Neural cell (in vitro differentiated cells): ENCODE measurements around the gene ARHGAP9. TPM values are rescaled to one million over a fixed set of nuclear protein-coding genes. Genes with fewer than 3 reads are reported as not detected.

Experiments used
- H2AFZ ChIP-seq: fragments of 200-600, 300-800 bp; sonication (generic), shearing (Covaris generic); 2 replicates; pipeline ENCODE4 v1.6.0; 2014; ENCODE audit warnings: low read depth, mild to moderate bottlenecking, antibody characterized with exemption, low read length, moderate library complexity
- H3F3A ChIP-seq: fragments of 200-600 bp; shearing (Covaris generic); 2 replicates; pipeline ENCODE4 v1.6.1; 2016; ENCODE audit warnings: mild to moderate bottlenecking, moderate library complexity, mixed read lengths, antibody characterized with exemption, low read length; ENCODE audit not compliant: insufficient read depth, poor library complexity, severe bottlenecking
- H3K27ac ChIP-seq: fragments of 200-600, 300-800 bp; sonication (generic), shearing (Covaris generic); 2 replicates; pipeline ENCODE4 v1.5.1; 2014; ENCODE audit warnings: mild to moderate bottlenecking, low read length, moderate library complexity
- H3K27me3 ChIP-seq: fragments of 300-800, 200-600 bp; sonication (generic), shearing (Covaris generic); 2 replicates; pipeline ENCODE4 v1.6.0; 2014; ENCODE audit warnings: mild to moderate bottlenecking, low read depth, low read length, moderate library complexity; ENCODE audit not compliant: insufficient read depth
- H3K36me3 ChIP-seq: fragments of 300-800, 200-600 bp; sonication (generic), shearing (Covaris generic); 2 replicates; pipeline ENCODE4 v1.5.1; 2014; ENCODE audit warnings: mild to moderate bottlenecking, antibody characterized with exemption, low read length, moderate library complexity; ENCODE audit not compliant: insufficient read depth
- H3K4me2 ChIP-seq: fragments of 300-800, 200-600 bp; sonication (generic), shearing (Covaris generic); 2 replicates; pipeline ENCODE4 v1.6.0; 2014; ENCODE audit warnings: mild to moderate bottlenecking, low read length
- H3K4me3 ChIP-seq: fragments of 300-800, 200-600 bp; sonication (generic), shearing (Covaris generic); 2 replicates; pipeline ENCODE4 v1.5.1; 2014; ENCODE audit warnings: mild to moderate bottlenecking, low read length, moderate library complexity
- H3K79me2 ChIP-seq: fragments of 200-600 bp; shearing (Covaris generic); replicated peaks from 2 replicates; pipeline ENCODE4 v1.6.0; 2014; ENCODE audit warnings: mild to moderate bottlenecking, low read length, moderate library complexity; ENCODE audit not compliant: insufficient read depth
- H3K9ac ChIP-seq: fragments of 300-800, 200-600 bp; sonication (generic), shearing (Covaris generic); 2 replicates; pipeline ENCODE4 v1.6.1; 2016; ENCODE audit warnings: mild to moderate bottlenecking, low read length, mixed read lengths
- H3K9me2 ChIP-seq: fragments of 200-600 bp; shearing (Covaris generic); 2 replicates; pipeline ENCODE4 v1.6.1; 2016; ENCODE audit warnings: mild to moderate bottlenecking, low read length, mixed read lengths; ENCODE audit not compliant: insufficient read depth
- H3K9me3 ChIP-seq: fragments of 200-600, 300-800 bp; sonication (generic), shearing (Covaris generic); 2 replicates; pipeline ENCODE4 v1.6.1; 2016; ENCODE audit warnings: mild to moderate bottlenecking, mixed run types, low read length, moderate library complexity, mixed read lengths
- H4K20me1 ChIP-seq: fragments of 200-600 bp; shearing (Covaris generic); 2 replicates; pipeline ENCODE4 v1.6.1; 2016; ENCODE audit warnings: mild to moderate bottlenecking, mixed run types; ENCODE audit not compliant: insufficient read depth
- CTCF ChIP-seq: fragments of 450-650 bp; IDR thresholded peaks from 2 replicates; pipeline ENCODE4 v1.5.1; 2014; ENCODE audit warnings: antibody characterized with exemption, mild to moderate bottlenecking, moderate library complexity; ENCODE audit not compliant: poor library complexity, severe bottlenecking
- EP300 ChIP-seq: fragments of 450-650 bp; conservative IDR thresholded peaks from 2 replicates; pipeline ENCODE4 v1.6.1; 2014; ENCODE audit warnings: antibody characterized with exemption, mild to moderate bottlenecking, moderate library complexity; ENCODE audit not compliant: poor library complexity, severe bottlenecking
- EZH2 ChIP-seq: fragments of 200-600, 300-800 bp; shearing (Covaris generic), sonication (generic); IDR thresholded peaks from 2 replicates; pipeline ENCODE4 v1.6.1; 2014; ENCODE audit warnings: antibody characterized with exemption, low read length, borderline replicate concordance, mild to moderate bottlenecking; ENCODE audit not compliant: insufficient read depth, poor library complexity, severe bottlenecking
- MXI1 ChIP-seq: fragments of 450-650 bp; conservative IDR thresholded peaks from 2 replicates; pipeline ENCODE4 v1.6.1; 2014; ENCODE audit warnings: antibody characterized with exemption, mild to moderate bottlenecking; ENCODE audit not compliant: poor library complexity, severe bottlenecking
- POLR2AphosphoS5 ChIP-seq: IDR thresholded peaks from 2 replicates; pipeline ENCODE4 v1.6.1; 2012
- RAD21 ChIP-seq: fragments of 450-650 bp; conservative IDR thresholded peaks from 2 replicates; pipeline ENCODE4 v1.6.1; 2014; ENCODE audit warnings: antibody characterized with exemption, mild to moderate bottlenecking, moderate library complexity
- REST ChIP-seq: IDR thresholded peaks from 2 replicates; pipeline ENCODE4 v1.6.1; 2012; ENCODE audit warnings: borderline replicate concordance
- SMC3 ChIP-seq: fragments of 450-650 bp; conservative IDR thresholded peaks from 2 replicates; pipeline ENCODE4 v1.6.1; 2014; ENCODE audit warnings: antibody characterized with exemption, mild to moderate bottlenecking, moderate library complexity; ENCODE audit not compliant: poor library complexity
- TAF1 ChIP-seq: IDR thresholded peaks from 2 replicates; pipeline ENCODE4 v1.6.1; 2012; ENCODE audit warnings: low read depth
- polyA plus RNA-seq: library from polyadenylated mRNA; depleted of rRNA; stranded (reverse); fragments of >200 nt; gene quantifications from 2 replicates; pipeline ENCODE4 v1.2.3, GENCODE V29; 2014

Gene ARHGAP9
- polyA plus RNA-seq, 1 donor from 2014 or later, result not detected

- TF ChIP-seq MXI1 (no peak), REST (no peak), SMC3 (no peak), TAF1 (no peak), RAD21 (no peak), POLR2AphosphoS5 (no peak), EP300 (no peak)
- no peaks in the 10 kb centered on the region for H3F3A ChIP-seq
- no peak overlapping the region for H3K4me2 ChIP-seq
- no peaks in the 10 kb centered on the region for H4K20me1 ChIP-seq
- no peak overlapping the region for H3K9ac ChIP-seq
- H3K9me3 ChIP-seq, result no peaks in the 10 kb centered on the region
- no peak overlapping the region for H2AFZ ChIP-seq
- H3K36me3 ChIP-seq, result no peaks in the 10 kb centered on the region
- H3K9me2 ChIP-seq, result no peaks in the 10 kb centered on the region
- H3K27ac ChIP-seq, result no peak overlapping the region
- H3K79me2 ChIP-seq, result peaks cover 6% of the 10 kb centered on the region
- peaks cover 27% of the 10 kb centered on the region for H3K27me3 ChIP-seq
- no peak overlapping the region for H3K4me3 ChIP-seq
These were observed 3.8 kb upstream of the ARHGAP9 start for GRCh38 chr12:57483466-57483865.

- Histone ChIP-seq H3F3A (no peaks in the 10 kb centered on the region), H3K9me2 (no peaks in the 10 kb centered on the region), H4K20me1 (no peaks in the 10 kb centered on the region), H3K9me3 (no peaks in the 10 kb centered on the region), H3K27ac (no peak overlapping the region), H2AFZ (no peak overlapping the region), H3K79me2 (no peaks in the 10 kb centered on the region), H3K9ac (no peak overlapping the region), H3K27me3 (peaks cover 45% of the 10 kb centered on the region), H3K4me3 (no peak overlapping the region), H3K4me2 (no peak overlapping the region), H3K36me3 (no peaks in the 10 kb centered on the region)
- TF ChIP-seq CTCF (no peak), RAD21 (no peak), TAF1 (no peak), MXI1 (no peak), POLR2AphosphoS5 (no peak), SMC3 (no peak), EZH2 (no peak), REST (no peak)
These were observed 2.0 kb upstream of the ARHGAP9 start for GRCh38 chr12:57481671-57482070.
